Islet of Langerhans (tissue), 1 donor: ENCODE results near the gene ERMP1.
"Not testable (repeated sequence)": the region's sequence is repeated elsewhere in the genome, so short reads cannot be mapped to it uniquely, and the experiment has no call there.

ENCODE experiments used
- FAIRE-seq: peaks from one replicate; lab custom pipeline; 2011; peaks lifted over from hg19 to GRCh38; lab: Jason Lieb, UNC

The ERMP1 gene, protein sequence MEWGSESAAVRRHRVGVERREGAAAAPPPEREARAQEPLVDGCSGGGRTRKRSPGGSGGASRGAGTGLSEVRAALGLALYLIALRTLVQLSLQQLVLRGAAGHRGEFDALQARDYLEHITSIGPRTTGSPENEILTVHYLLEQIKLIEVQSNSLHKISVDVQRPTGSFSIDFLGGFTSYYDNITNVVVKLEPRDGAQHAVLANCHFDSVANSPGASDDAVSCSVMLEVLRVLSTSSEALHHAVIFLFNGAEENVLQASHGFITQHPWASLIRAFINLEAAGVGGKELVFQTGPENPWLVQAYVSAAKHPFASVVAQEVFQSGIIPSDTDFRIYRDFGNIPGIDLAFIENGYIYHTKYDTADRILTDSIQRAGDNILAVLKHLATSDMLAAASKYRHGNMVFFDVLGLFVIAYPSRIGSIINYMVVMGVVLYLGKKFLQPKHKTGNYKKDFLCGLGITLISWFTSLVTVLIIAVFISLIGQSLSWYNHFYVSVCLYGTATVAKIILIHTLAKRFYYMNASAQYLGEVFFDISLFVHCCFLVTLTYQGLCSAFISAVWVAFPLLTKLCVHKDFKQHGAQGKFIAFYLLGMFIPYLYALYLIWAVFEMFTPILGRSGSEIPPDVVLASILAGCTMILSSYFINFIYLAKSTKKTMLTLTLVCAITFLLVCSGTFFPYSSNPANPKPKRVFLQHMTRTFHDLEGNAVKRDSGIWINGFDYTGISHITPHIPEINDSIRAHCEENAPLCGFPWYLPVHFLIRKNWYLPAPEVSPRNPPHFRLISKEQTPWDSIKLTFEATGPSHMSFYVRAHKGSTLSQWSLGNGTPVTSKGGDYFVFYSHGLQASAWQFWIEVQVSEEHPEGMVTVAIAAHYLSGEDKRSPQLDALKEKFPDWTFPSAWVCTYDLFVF

DNA sequence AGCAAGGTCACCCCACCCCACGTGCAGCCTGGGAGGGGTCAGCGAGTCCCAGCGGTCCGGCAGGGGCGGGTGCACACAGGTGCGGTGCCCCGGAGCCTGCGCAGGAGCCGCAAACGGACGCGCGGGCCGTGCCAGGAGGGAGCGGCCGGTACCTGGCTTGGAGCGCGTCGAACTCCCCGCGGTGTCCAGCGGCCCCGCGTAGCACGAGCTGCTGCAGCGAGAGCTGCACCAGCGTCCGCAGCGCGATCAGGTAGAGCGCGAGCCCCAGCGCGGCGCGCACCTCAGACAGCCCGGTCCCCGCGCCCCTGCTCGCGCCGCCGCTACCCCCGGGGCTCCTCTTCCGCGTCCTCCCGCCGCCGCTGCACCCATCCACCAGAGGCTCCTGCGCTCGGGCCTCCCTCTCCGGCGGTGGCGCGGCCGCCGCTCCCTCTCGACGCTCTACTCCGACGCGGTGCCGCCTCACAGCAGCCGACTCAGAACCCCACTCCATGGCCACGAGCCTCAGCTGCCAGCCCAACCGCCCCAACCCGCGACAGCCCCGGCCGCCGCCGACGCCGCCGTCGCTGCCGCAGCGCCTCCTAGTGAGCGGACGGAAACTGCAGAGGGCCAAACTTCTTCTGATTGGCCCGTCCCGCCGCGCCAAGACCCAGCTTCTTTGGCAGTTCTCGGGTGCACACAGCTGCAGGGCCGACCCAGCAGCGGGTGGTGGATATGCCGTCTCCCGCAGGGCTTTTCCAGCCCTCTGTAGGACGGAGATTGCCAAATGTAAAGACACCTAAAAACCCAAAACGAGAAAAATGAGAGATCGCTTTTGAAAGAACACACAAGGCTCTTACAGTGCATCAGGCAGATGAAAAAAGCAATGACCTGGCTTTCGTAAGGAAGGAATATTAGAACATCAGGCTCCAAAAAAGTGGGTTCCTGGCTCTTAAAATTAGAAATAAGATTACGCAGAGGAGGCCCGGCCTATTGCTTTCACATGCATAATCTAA, at the start of gene ERMP1:
TSS of gene ERMP1 (minus strand) at position 580 of the 992 bp plus-strand sequence. CDS start at position 490, 90 bp downstream.
- no peak for FAIRE-seq

DNA sequence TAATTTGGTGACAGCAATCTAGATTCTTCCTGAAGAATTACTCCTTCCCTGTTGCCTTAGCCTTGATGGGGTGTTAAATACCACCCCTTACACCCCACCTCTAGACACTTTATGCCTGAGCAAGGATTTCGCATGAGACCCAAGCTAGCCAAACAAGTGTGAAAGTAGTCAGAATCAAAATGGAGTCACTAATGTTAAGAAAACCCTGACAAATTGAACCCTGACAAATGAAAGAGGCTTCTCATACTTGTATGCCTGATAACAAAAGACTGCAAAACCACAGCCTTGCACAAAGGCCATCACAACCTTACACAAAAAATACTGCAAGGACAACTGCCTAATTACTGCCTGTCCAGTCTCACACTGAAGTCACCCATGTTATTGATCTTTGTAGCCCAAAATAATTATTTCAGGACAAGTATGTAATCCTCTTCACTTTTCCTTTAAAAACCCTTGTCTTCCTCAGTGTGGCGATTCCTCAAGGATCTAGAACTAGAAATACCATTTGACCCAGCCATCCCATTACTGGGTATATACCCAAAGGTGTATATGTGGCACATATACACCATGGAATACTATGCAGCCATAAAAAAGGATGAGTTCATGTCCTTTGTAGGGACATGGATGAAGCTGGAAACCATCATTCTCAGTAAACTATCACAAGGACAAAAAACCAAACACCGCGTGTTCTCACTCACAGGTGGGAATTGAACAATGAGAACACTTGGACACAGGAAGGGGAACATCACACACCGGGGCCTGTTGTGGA, 49.5 kb upstream of the ERMP1 start:
- FAIRE-seq = not testable (repeated sequence)

DNA sequence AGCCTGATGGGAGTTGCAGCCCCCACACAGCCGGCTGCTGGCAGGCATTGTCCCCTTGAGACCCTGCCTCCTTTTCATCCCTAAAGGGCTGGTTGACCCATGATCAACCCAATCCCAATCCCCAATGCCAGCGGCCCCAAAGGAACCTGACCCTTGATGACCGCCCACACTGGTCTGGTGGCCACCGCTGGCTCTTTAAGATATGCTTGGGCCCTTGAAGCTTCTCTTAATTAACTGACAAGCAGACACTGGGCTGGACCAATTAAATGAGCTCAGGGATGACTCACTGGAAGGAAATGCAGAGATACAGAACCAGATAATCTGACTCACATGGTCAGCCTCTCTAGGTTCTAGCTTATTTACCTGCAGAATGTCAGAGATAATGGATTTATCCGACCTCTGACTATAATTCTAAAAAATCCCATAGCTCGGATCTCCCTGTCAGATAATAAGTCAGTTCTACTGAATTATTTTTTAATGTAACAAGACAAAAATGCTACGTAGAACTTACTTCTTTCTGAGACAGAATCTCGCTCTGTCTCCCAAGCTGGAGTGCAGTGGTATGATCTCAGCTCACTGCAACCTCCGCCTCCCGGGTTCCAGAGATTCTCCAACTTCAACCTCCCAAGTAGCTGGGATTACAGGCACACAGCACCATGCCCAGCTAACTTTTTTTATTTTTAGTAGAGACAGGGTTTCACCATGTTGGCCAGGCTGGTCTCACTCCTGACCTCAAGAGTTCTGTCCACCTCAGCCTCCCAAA, 46.7 kb upstream of the ERMP1 start:
- peak; percentile 24 for FAIRE-seq

DNA sequence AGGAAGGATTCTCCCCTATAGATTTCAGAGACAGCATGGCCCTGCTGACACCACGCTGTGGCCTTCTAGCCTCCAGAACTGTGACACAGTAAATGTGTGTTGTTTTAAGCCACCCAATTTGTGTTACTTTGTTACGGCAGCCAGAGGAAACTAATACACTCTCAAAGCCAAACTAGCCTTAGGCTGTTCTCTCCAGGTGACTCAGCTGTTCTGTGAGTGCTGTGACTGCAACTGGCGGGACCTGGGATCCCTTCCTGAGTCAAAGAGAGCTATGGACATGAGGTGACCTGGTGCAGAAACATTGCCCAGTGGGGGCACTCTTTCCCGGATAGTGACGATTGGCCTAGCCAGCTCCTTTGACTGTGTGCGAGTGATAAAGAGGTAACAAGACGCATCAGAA, 43.8 kb upstream of the ERMP1 start:
- FAIRE-seq = no peak

DNA sequence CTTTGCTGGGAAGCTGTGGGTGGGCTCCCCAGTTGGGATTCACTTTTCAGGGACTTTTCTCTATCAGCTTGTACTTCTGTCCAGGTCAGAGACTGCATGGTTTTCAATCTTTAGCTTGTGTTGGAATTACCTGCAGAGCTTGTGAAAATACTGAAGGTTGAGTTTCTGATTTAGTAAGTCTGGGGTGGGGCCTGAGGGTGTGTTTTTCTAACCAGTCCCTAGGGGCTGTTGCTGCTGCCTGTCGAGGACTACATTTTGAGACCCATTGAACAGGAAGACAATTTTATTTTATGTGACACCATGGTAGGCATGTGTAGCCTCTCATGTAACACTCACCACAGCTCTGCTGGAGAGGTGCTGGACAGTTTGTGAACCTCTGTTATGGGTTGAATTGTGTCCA, 43.1 kb upstream of the ERMP1 start:
- FAIRE-seq = no peak

DNA sequence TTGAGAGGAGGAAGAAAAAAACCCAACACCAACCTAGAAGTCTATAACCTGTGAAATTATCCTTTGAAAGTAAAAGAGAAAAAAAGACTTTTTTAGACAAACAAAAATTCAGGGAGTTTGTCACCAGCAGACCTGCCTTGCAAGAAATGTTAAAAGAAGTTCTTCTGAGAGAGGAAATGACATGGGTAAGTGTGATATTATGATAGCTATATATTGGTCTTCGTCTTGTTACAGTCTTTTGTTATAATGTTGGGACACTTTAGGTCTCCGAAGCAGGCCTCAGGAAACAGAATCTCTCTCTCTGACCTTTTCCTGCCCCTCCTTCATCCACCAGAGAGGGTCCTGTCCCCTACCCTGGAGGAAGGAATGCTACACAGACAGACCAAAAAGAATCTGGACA, 41.1 kb upstream of the ERMP1 start:
- no peak for FAIRE-seq

DNA sequence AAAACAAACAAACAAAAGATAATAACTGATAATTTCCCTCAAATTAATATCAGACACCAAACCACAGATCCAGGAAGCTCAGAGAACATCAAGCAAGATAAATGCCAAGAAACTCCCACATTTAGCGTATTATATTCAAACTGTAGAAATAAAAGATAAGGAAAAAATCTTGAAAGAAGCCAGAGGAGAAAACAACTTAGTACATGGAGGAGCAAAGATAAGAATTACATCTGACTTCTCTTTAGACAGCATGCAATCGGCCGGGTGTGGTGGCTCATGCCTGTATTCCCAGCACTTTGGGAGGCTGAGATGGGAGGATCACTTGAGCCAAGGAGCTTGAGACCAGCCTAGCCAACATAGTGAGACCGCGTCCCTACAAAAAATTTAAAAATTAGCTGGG, 40.5 kb upstream of the ERMP1 start:
- no peak for FAIRE-seq

DNA sequence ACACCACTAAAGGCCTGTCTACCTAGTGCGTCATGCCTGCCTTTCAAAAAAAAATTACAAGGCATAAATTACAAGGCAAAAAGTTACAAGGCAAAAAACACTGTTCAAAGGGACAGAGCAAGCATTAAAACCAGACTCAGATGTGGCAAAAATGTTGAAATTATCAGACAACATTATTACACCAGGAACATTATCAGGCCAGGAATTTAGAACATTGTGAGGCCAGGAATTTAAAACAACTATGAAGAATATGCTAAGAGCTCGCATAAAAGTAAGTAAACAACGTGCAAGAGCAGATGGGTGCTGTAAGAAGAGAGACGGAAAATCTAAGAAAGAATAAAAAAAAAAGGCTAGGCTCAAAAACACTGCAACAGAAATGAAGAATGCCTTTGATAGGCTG, 39.6 kb upstream of the ERMP1 start:
- FAIRE-seq = no peak

DNA sequence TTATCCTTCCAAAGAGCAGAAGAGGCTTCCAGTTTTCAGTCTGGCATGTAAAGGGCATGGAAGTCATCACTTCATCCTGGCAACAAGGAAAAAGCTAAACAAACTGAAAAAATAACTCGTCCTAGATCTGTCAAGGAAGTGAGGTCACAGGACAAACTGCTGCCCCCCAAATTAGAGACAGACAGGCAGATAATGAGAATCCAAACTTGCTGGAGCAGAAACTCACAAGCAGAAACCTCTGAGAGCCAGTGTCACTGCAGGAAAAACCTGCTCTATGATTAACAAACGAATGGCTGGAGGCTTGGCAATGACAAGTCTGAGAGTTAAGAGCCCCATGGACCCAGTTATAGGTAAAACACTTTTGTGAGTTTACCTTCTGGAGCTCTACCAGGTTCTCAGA, 38.9 kb upstream of the ERMP1 start:
- FAIRE-seq = no peak

DNA sequence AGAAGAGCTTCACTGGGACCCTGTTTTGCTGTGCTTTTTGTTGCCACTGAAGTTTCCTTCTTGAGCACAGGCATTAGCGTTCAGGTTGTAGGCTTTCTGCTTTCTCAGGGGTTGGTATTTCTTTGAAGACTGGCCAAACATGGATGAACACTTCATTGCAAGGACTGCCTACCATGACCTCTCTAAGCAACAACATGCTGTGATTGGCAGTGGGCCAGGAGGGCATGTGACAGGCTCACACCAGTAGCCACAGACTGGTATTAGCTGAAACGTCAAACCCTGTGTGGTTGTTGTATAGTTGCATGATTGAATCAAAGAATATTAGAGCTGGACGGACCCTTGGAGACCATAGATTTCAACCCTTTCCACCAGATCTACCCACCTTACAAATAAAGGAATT, 37.8 kb upstream of the ERMP1 start:
- FAIRE-seq = no peak

DNA sequence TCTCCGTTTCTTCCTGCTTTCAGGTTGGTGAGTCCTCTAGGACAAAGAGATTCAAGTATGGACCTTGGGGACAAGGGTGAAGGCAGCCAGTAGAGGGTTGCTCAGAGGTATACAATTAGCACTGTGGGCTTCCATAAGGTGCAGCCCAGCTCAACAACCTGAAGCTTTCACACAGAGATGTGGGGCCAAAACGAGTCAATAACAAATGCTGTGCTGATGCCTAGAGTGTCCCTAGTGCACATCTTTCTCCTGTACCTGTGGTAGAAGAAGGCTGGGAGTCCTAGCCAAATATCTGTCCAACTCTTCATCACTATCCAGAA, 37.1 kb upstream of the ERMP1 start:
- FAIRE-seq = no peak

DNA sequence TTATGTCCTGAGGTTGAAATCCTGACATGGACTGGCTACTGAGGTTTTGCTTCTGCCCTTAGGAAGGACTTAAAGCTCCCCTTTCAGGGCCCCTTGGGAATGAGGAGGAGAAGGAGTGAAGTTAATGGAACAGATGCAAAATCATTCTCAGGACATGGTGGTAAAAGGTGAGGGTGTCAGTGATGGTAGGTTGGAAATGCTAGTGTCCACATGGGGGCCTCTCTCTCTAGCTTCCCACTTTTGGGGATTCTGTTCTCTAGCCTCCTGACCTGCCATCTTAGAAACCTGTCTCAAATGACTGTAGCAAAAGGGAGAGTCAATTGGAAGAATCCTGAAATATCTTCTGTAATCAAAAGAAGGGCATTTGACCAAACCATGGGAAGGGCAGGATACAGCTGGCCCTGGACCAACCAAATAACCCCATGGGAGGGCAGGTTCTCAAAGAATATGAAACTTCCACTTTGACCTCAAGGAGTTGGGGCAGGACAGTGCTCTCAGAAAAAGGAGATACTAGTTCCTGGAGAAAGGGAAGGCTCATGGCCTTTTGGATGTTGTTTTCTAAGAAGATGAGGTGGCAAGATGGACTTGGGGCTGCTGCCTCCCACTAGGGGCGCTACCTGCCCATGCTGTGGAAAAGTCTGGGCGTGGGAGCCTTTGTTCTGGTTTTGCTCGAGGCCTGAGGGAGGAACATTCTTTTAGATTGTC, 36.5 kb upstream of the ERMP1 start:
- FAIRE-seq = no peak

DNA sequence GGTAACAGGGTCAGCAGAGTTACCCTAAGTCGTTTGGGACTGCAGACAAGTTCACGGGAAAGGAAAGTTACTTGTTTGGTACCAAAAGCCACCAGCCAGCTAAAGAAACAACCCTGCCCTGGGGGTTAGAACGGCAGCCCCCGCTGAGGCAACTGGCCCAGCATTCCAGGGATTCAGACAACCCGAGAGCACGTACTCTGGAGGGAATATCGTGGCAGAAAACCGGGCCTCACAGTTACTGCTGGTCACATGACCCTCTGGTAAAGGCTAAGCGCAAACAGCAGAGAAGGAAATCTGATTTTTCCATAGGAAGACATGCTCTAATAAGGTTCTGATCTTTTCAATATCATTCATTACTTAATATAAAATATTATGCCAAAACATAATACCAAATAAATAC, 35.3 kb upstream of the ERMP1 start:
- FAIRE-seq = no peak

DNA sequence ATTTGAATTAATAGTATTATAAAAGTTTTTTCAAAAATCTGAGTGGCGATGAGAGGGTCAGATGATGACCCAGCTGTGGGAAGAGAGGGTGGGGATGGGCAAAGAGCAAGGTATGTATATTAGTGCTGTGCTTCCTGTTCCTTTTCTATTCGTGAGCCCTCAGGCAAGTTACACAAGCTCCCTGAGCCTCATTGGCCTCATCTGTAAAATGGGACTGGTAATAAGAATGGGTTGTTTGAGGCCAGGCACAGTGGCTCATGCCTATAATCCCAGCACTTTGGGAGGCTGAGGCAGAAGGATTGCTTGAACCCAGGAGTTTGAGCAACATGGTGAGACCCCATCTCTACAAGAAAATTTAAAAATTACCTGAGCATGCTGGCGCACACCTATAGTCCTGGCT, 33.8 kb upstream of the ERMP1 start:
- FAIRE-seq = no peak

DNA sequence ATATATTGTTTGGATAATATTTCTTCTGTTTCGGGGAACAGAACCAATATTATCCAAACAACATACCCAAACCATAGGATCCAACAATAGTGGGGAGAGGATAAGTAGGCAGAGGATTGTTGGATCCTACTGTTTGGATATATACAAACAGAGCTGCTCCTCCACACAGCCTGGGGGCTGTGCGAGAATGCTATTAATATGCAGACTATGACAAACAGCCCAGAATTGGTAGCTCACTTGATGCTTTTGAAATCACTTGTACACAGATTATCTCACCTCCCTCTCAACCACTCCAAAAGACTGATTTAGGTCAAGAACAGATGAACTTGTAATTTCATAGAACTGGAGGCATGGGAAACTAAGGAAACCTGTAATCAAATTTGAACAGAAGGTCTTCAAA, 33.4 kb upstream of the ERMP1 start:
- FAIRE-seq = no peak

DNA sequence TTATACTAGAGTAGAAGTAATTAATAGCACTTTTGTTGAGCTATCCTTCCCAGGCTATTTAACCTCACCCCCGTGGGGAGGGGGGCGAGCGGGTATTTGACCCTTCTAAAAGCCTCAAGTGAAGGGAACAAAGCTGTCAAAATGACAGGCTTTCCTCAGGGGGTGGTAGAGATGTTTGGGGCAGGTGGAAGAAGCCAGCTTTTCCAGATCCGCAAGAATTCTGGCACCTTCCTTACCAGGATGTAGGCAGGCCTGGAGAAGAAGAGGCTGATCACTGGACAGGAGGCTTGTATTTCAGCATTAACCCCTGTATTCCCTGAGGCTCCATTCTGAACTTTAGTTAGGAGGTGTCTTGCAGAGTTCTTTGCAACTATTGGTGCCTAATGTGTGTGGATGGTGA, 31.5 kb upstream of the ERMP1 start:
- no peak for FAIRE-seq

DNA sequence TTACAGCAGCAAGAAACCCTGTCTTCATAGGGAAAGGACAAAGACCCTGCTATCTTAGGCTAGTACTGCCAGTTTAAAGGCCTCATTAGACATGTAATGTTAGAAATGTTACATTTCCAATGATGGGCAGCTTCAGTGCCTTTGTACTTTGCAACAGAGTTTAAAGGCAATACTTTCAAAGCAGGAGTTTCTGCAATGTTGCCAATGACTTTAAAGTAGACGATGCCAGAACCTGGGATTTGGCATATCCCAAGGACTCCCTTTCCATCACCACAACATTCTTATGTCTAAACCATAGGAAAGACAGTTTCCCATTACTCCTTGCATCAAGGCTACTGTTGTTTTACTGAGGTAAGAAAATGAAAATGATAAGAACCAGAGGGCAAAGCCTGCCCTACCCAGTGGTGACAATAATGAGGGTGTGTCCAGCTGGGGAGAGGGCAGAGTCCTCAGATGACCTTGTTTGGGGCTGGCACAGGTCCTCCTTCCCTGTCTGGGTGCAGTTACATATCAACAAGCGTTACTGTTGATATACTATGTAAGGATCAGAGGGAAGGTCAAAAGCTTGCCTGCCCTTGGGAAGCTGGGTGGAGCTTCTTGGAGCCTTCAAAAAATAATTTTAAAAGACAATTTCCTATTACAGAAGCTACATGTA, 30.3 kb upstream of the ERMP1 start:
- FAIRE-seq = no peak

DNA sequence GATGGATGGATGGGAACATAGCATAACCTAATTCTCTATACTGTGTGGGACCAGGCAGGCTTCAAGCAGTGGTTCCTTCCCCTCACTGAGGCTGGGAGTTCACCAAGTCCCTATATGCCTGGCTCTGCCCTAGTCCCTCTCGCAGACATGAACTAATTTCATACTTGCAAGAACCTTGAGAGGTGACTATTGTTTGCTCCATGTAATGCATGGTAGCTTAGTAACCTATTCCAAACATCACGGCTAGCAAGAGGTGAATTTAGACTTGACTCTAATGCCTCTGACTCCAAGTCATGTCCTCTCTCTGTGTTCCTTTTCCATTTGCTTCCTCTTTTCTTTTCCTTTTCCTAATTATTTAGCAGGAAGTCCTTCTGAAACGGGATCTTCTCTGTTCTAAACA, 25.9 kb upstream of the ERMP1 start:
- no peak for FAIRE-seq

DNA sequence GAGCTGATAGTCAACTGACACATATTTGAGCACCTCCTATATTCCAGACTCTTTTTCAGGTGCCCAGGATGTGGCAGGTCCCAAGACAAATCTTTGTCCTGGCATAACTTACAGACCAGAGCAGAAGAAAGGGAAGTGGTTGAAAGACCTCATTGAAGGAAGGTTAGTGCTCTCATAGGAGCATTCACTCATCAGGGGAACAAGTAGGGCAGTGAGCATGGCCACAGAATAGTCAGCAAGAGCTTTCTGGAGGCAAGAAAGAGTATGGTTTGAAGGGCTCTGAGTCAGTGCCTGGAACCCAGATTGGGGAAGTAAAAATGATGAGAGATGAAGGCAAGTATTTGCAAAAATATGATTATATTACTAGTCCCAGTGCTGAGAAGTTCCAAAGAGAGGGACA, 25.0 kb upstream of the ERMP1 start:
- no peak for FAIRE-seq
